ENCODE measurements around the gene TPSB2. TPM values are rescaled to one million over a fixed set of nuclear protein-coding genes. Genes with fewer than 3 reads are reported as not detected.
"Not testable (repeated sequence)": the region's sequence is repeated elsewhere in the genome, so short reads cannot be mapped to it uniquely, and the experiment has no call there.

Gene TPSB2
- total and polyA plus RNA-seq, 2 experiments from 2014 or later, result not detected

DNA sequence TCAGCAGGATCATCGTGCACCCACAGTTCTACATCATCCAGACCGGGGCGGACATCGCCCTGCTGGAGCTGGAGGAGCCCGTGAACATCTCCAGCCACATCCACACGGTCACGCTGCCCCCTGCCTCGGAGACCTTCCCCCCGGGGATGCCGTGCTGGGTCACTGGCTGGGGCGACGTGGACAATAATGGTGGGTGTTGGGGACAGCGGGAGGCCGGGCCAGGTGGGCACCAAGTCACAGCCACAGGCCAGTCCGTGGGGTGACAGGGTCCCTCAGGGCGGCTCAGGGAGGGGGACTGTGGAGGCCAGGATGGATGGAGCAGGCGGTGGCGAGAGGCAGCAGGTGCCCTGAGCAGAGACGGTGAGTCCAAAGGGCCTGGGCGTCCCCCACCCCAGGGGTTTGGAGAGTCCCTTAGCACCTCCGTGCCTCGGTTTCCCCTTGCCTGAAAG lies 26.9 kb upstream of the TPSB2 start:
- no peaks in the 10 kb centered on the region for H3K79me2 ChIP-seq (ENCODE audit: insufficient read depth)
- no peak overlapping the region for H3K4me3 ChIP-seq
- no peak for TF ChIP-seq EZH2phosphoT487 (IDR thresholded peaks at IDR 0.05; ENCODE audit: insufficient read depth, low read depth)
- TF ChIP-seq EZH2 (IDR thresholded peaks at IDR 0.05; ENCODE audit: insufficient read depth, poor library complexity, severe bottlenecking), result no peak
- no peak overlapping the region for H3K27ac ChIP-seq
- WGBS, 2 experiments (ENCODE audit: low coverage in 1 of 2, low lambda C conversion rate in 2 of 2, missing lambda C conversion rate in 2 of 2), result 63 to 71% methylated on average over 21 to 22 of the region's 22 CpGs
- no peaks in the 10 kb centered on the region for H4K20me1 ChIP-seq (ENCODE audit: insufficient read depth)
- no peaks in the 10 kb centered on the region for H3K36me3 ChIP-seq (ENCODE audit: low read depth)
- no peak overlapping the region for H2AFZ ChIP-seq
- H3K27me3 ChIP-seq (replicated peaks; ENCODE audit: insufficient read depth), result peaks cover 18% of the 10 kb centered on the region
- H3F3A ChIP-seq (ENCODE audit: insufficient read depth), result no peaks in the 10 kb centered on the region
- in situ Hi-C loops (cut with MboI), result no loop called here
- no peaks in the 10 kb centered on the region for H3K4me1 ChIP-seq (ENCODE audit: insufficient read depth)
- H3K9me2 ChIP-seq (ENCODE audit: insufficient read depth), result no peaks in the 10 kb centered on the region
- H3K9me3 ChIP-seq (ENCODE audit: low read depth), result no peaks in the 10 kb centered on the region
- no peak overlapping the region for H3K9ac ChIP-seq
- H3K4me2 ChIP-seq (ENCODE audit: unreplicated experiment), result no peak overlapping the region
- DNase-seq, result no peak

DNA sequence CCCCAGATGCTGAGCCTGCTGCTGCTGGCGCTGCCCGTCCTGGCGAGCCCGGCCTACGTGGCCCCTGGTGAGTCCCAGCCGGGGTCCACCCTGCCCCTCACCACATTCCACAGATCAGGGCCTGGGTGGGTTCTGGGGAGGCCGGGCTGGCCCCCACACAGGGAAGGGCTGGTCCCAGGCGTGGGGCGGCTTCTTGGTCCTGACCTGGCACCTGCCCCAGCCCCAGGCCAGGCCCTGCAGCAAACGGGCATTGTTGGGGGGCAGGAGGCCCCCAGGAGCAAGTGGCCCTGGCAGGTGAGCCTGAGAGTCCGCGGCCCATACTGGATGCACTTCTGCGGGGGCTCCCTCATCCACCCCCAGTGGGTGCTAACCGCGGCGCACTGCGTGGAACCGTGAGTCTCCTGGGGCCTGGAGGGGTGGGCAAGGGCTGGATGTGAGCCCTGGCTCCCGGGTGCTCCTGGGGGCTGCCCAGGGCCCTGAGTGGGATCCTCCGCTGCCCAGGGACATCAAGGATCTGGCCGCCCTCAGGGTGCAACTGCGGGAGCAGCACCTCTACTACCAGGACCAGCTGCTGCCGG lies 26.4 kb upstream of the TPSB2 start:
- H3F3A ChIP-seq (ENCODE audit: insufficient read depth); H3K79me2 ChIP-seq (ENCODE audit: insufficient read depth); H3K4me1 ChIP-seq (ENCODE audit: insufficient read depth); H4K20me1 ChIP-seq (ENCODE audit: insufficient read depth); DNase-seq; H3K9me2 ChIP-seq (ENCODE audit: insufficient read depth); H3K27ac ChIP-seq; H2AFZ ChIP-seq; H3K9me3 ChIP-seq (ENCODE audit: low read depth); H3K36me3 ChIP-seq (ENCODE audit: low read depth); H3K9ac ChIP-seq; H3K4me2 ChIP-seq (ENCODE audit: unreplicated experiment); H3K4me3 ChIP-seq; in situ Hi-C loops (cut with MboI): not testable (repeated sequence)
- WGBS, 2 experiments (ENCODE audit: low coverage in 1 of 2, low lambda C conversion rate in 2 of 2, missing lambda C conversion rate in 2 of 2), result 62 to 76% methylated on average over 22 of the region's 23 CpGs
- peaks cover 15% of the 10 kb centered on the region for H3K27me3 ChIP-seq (replicated peaks; ENCODE audit: insufficient read depth)

DNA sequence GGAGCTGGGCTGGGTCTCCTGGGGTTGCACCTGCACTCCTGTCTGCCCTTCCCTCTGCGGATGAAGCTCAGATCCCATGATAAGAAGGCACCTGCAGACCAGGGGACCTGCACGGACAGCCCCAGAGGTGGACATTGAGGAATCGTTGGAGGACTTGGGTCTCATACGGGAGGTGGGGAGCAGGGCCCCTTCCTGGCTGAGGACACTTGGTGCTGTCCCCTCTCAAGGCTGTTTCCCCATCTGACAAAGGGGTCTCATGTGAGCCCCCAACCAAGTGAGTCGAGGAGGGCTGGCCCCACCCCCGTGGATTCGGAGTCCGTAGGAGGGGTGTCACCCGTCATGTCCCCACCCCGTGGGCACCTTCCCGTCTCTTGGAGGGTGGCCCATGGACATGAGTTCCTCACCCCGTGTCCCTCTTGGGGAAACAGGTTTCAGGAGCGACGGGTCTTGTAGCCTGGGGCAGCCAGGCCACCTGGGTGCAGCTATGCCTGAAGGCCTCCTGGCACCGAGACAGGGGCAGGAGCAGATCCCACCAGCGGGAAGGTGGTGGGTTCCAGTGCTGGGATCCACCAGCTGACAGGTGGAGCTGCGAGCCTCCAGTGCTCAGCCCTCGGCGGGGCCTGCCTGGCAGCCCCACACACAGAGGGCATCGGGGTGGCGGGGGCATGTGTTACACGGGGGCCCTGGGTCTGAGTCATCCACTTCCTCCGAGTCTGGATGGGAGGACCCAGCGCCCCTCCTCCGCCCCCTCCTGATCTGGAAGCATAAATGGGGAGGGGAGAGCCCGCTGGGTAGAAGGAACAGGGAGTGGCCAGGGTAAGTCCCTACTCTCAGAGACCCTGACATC lies 25.5 kb upstream of the TPSB2 start, which contains the start of gene TPSD1:
TPSD1 (plus strand) TSS at position 794 of the 847 bp plus-strand sequence. CDS start 212 bp downstream, outside the sequence.
- WGBS, 2 experiments (ENCODE audit: low coverage in 1 of 2, low lambda C conversion rate in 2 of 2, missing lambda C conversion rate in 2 of 2), result 56 to 65% methylated on average over 18 to 26 of the region's 26 CpGs
- H3K9ac ChIP-seq; H3K4me1 ChIP-seq (ENCODE audit: insufficient read depth); H3K4me2 ChIP-seq (ENCODE audit: unreplicated experiment); H3K27ac ChIP-seq; H3K9me2 ChIP-seq (ENCODE audit: insufficient read depth); H3F3A ChIP-seq (ENCODE audit: insufficient read depth); H3K36me3 ChIP-seq (ENCODE audit: low read depth); H3K4me3 ChIP-seq; H4K20me1 ChIP-seq (ENCODE audit: insufficient read depth); H3K9me3 ChIP-seq (ENCODE audit: low read depth); in situ Hi-C loops (cut with MboI); H3K79me2 ChIP-seq (ENCODE audit: insufficient read depth); DNase-seq; H2AFZ ChIP-seq: not testable (repeated sequence)
- peaks cover 13% of the 10 kb centered on the region; the same call in 1 of the 2 replicates for H3K27me3 ChIP-seq (replicated peaks; ENCODE audit: insufficient read depth)

DNA sequence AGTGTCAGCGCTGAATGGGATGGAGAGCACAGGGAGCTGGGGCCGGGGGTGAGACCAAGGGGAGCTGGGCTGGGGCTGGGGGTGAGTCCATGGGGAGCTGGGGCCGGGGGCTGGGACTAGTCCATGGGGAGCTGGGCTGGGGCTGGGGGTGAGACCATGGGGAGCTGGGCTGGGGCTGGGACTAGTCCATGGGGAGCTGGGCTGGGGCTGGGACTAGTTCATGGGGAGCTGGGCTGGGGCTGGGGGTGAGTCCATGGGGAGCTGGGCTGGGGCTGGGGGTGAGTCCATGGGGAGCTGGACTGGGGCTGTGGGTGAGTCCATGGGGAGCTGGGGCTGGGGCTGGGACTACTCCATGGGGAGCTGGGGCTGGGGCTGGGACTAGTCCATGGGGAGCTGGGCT lies 24.8 kb upstream of the TPSB2 start:
- DNase-seq; in situ Hi-C loops (cut with MboI): not testable (repeated sequence)
- 93% methylated on average over 3 of the region's 3 CpGs; no CpG with 5 or more reads in 1 of the 2 experiments for WGBS, 2 experiments (ENCODE audit: low coverage in 1 of 2, low lambda C conversion rate in 2 of 2, missing lambda C conversion rate in 2 of 2)

DNA sequence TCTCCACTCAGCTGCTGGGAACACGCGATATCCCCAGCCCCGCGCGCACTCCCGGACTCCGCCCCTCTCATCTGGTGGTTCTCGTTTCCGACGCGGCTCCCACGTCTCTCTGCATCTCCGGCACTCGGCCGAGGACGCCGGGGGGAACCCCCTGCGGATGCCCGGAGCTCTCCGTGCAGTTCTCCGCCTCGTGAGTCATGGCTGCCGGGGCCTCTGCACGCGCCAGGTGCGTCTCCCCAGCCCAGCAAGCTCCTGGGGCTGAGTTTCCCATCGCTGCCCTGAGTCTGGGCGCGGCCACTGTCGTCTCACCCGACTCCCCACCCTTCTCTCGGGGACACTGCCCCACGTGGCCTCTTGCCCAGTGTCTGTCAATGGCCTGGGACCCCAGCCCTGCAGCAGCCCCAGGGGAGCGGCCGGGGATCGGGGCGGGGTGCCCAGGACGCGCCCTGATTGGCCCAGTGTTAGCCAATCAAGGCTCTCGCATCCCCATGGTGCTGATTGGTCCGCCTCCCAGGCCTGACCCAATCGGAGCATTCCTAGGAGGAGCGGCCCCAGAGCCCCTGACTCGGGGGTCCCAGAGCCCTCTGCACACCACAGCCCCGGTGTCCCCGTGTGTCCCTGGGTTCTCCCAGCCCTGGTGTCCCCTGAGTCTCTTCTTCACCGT lies 23.8 kb upstream of the TPSB2 start:
- no CpG with 5 or more reads among the region's 47 CpGs for WGBS, 2 experiments (ENCODE audit: low coverage in 1 of 2, low lambda C conversion rate in 2 of 2, missing lambda C conversion rate in 2 of 2)
- DNase-seq; H3K4me2 ChIP-seq (ENCODE audit: unreplicated experiment); H3F3A ChIP-seq (ENCODE audit: insufficient read depth); H3K9ac ChIP-seq; H3K4me3 ChIP-seq; H3K27me3 ChIP-seq (replicated peaks; ENCODE audit: insufficient read depth); H3K9me2 ChIP-seq (ENCODE audit: insufficient read depth); H3K79me2 ChIP-seq (ENCODE audit: insufficient read depth); H3K36me3 ChIP-seq (ENCODE audit: low read depth); H3K4me1 ChIP-seq (ENCODE audit: insufficient read depth); H3K27ac ChIP-seq; H2AFZ ChIP-seq; in situ Hi-C loops (cut with MboI); H4K20me1 ChIP-seq (ENCODE audit: insufficient read depth); H3K9me3 ChIP-seq (ENCODE audit: low read depth): not testable (repeated sequence)

More for the DNA sequence above, 24.8 kb upstream of the TPSB2 start:
- not testable (repeated sequence) for H3K27ac ChIP-seq; H3K9ac ChIP-seq; H3K4me1 ChIP-seq (ENCODE audit: insufficient read depth); H3K36me3 ChIP-seq (ENCODE audit: low read depth); H3K9me3 ChIP-seq (ENCODE audit: low read depth); H3K4me2 ChIP-seq (ENCODE audit: unreplicated experiment); H3F3A ChIP-seq (ENCODE audit: insufficient read depth); H4K20me1 ChIP-seq (ENCODE audit: insufficient read depth); H3K79me2 ChIP-seq (ENCODE audit: insufficient read depth); H3K4me3 ChIP-seq; H3K9me2 ChIP-seq (ENCODE audit: insufficient read depth); H2AFZ ChIP-seq; H3K27me3 ChIP-seq (replicated peaks; ENCODE audit: insufficient read depth)

DNA sequence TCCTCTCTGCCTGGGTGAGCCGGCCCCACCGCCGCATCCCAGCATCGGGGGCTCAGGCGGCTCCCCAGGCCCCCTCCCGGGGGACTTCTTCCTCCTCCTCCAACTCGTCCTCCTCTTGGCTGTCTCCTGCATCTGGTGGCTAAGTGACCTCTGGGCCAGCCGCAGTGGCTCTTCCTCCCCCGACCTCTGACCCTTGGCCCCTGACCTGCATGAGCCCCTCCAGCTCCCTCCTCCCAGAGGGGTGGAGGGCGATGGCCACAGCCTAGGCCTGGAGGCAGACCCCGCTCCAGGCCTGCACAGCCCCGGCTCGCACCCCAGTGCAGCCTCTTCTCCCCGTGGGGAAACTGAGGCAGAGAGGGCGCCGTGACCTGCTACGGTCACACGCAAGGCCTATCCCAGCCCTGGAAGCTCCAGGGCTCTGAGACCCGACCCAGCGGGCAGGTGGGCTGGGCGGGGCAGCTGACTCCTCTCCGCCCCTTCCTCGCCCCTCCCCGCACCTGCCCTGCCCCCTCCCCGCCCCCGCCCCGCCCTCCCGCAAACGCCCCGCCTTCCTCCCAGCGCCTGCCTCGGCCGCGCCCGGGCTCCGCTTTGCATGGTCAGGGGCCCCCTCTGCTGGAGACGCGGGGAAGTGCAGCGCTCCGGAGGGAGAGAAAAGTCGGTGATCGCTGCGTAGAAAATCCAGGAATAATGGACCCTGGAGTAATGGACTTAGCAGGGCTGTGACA lies 19.2 kb upstream of the TPSB2 start:
- H3K27ac ChIP-seq; DNase-seq; H3K9me3 ChIP-seq (ENCODE audit: low read depth); H4K20me1 ChIP-seq (ENCODE audit: insufficient read depth); H3K9ac ChIP-seq; in situ Hi-C loops (cut with MboI); H2AFZ ChIP-seq; H3K4me1 ChIP-seq (ENCODE audit: insufficient read depth); H3K36me3 ChIP-seq (ENCODE audit: low read depth); H3K9me2 ChIP-seq (ENCODE audit: insufficient read depth); H3K27me3 ChIP-seq (replicated peaks; ENCODE audit: insufficient read depth); H3K4me2 ChIP-seq (ENCODE audit: unreplicated experiment); H3K4me3 ChIP-seq; H3K79me2 ChIP-seq (ENCODE audit: insufficient read depth); H3F3A ChIP-seq (ENCODE audit: insufficient read depth): not testable (repeated sequence)
- 36 to 50% methylated on average over 3 to 5 of the region's 43 CpGs for WGBS, 2 experiments (ENCODE audit: low coverage in 1 of 2, low lambda C conversion rate in 2 of 2, missing lambda C conversion rate in 2 of 2)

All from GM23248 (cell line).